Activated CD4-positive, CD25-positive, alpha-beta regulatory T cell treated with anti-CD3 and anti-CD28 coated beads, Interleukin-2, amount 50 U/mL, for 16 hours (primary cell): ENCODE data around the gene TEKT1.

ENCODE experiments used
- DNase-seq: peaks from one replicate; pipeline ENCODE4 v3.0.0-alpha.2; 2020; ENCODE audit warnings: low read depth, low spot score

TEKT1 gene

DNA sequence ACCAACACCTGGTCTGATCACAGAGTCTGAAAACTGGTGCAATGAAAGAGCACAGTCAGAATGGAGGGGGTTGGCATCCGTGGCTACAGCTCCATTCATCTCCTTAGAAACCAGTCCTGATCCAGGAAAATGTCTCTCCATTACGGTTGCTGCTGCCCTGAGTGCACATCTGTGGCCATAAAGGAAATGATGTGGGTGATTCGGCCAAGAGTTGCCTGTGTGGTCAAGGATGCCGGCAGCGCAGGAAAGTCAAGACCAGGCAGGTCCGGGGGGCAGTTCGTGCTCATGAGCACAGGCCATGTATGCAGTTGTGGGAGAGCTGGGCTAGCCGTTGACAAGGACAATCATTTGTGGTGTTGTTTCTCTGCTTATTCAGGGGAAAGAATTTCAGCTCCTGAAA lies 69.8 kb downstream of the TEKT1 start:
- DNase-seq, result no peak

DNA sequence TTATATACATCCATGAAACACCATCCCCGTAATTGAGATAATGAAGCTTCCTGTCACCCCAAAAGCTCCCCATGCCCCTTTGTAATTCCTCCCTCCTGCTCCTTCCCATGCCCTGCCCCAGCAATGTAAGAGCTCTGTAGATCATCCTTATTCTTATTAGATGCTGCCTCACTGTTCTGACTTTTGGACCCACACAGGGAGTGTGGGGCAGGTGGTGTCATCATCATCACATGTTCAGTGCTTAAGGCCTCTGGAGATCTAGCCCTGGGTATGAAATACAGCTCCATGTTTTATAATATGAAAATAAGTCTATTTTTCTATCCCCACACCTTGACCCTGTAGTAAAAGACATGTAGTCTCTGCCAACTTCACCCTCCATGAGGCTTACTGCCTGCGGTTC lies 73.8 kb downstream of the TEKT1 start:
- DNase-seq, result no peak

GRCh38 chr17:6756425-6757031 lies 75.0 kb downstream of the TEKT1 start:
- no peak for DNase-seq

GRCh38 chr17:6755731-6756184 lies 75.8 kb downstream of the TEKT1 start, which contains the start of gene XAF1:
Gene XAF1 (plus strand): TSS chr17:6756046. CDS start chr17:6756079, 33 bp downstream.
- DNase-seq, result peak; percentile 24

DNA sequence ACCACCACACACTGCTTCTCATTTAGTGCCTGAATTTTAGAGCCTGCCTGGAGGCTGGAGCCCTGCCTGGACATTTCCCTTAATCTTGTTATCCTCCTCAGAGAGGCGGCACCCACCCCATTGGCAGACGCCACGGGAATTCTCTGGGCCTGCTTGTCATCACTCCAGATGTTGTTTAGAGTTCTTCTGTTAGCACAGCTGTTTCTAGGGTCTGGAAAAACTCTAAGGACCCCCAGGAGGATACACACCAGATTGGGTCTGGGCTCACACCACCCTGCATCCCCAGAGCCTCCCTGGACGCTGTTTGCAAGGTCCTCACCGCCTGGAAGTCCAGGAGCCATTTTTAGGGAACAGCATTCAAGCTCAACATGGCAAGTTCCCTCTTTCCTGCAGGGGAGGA lies 76.2 kb downstream of the TEKT1 start:
- DNase-seq, result no peak

GRCh38 chr17:6753546-6753945 lies 78.0 kb downstream of the TEKT1 start:
- DNase-seq, result no peak

DNA sequence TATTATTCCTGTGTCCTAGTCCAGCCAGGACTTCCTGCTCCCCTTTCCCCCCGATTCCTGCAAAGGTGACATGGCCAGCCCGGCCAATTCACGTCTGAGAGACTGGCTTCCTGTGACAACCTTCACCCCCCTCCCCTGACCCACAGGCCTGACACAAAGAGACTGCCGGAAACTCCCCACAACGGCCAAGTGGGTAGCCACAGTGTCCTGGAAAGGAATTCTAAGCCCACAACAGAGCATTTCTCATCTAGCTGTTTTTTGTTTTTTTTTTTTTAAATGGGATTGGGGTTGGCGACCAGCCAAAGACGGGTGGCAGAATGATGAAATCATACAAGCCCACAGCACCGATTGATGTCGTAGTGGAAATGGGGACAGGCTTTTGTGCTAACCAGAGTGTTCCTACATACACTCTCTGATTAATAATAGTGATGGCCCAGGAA lies 78.5 kb downstream of the TEKT1 start:
- DNase-seq, result no peak

DNA sequence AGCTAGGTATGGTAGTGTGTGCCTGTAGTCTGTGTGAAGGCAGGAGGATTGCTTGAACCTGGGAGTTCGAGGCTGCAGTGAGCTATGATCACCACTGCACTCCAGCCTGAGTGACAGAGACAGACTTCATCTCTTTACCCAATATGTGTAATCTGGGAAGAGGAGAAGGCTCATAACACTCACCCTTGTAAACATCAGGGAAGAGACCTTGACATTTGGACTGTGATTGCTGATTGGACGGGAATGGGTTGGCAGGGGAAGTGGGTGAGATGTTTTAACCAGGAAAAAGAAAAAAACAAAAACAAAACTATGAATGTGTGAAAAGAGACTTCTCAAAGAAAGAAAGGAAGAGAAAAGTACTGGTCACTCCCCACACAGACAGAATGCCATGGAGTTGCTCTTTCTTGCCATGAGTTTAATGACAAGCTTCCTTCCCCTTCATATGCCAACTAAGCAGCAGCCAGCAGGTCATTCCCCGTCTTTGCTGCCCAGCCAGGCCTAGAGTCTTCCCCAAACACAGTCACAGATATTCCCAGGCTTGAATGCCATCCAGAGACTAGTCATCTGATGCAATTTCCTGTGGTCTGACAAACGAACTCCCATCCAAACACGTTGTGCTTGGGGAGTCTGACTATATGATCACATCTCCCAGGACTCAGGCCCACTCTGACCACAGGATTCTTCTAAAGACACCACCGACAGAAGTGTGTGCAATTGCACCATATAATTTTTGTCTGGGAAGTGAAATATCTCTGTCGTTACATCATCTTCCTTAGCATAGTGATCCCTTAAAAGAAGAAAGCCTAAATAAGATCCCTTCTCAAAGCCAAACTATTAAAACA lies 79.2 kb downstream of the TEKT1 start:
- no peak for DNase-seq

GRCh38 chr17:6749519-6749918 lies 82.0 kb downstream of the TEKT1 start:
- DNase-seq, result no peak

GRCh38 chr17:6748617-6749016 lies 82.9 kb downstream of the TEKT1 start:
- DNase-seq, result no peak
